Kidney (tissue), 14 donors: Measurements from ENCODE around the gene ZPR1. TPM values are rescaled to one million over a fixed set of nuclear protein-coding genes. Genes with fewer than 3 reads are reported as not detected.

ENCODE experiments used
- DNase-seq, 5 donors: peaks; one replicate each; pipeline ENCODE4 v3.0.0-alpha.2; 2013 to 2020
- FAIRE-seq: peaks from 2 replicates; lab custom pipeline; 2012; peaks lifted over from hg19 to GRCh38; lab: Jason Lieb, UNC
- H3K27ac ChIP-seq, 2 donors: one replicate each; pipeline ENCODE4 v1.7.0; 2013; ENCODE audit warnings: low read depth in 2 of 2, low read length in 2 of 2, inconsistent platforms in 1 of 2
- H3K27me3 ChIP-seq: one replicate; pipeline ENCODE4 v1.7.1; 2013; ENCODE audit warnings: low read length, inconsistent platforms; ENCODE audit not compliant: control insufficient read depth, insufficient read depth
- H3K36me3 ChIP-seq, 3 donors: one replicate each; pipeline versions ENCODE4 v1.7.0 to v1.7.1; 2013; ENCODE audit warnings: low read length in 3 of 3, control low read depth in 1 of 3, inconsistent platforms in 1 of 3; ENCODE audit not compliant: insufficient read depth in 3 of 3, control insufficient read depth in 2 of 3
- H3K4me1 ChIP-seq, 3 donors: one replicate each; pipeline versions ENCODE4 v1.7.0 to v1.7.1; 2013; ENCODE audit warnings: low read length in 3 of 3, inconsistent platforms in 1 of 3, low read depth in 1 of 3; ENCODE audit not compliant: control insufficient read depth in 2 of 3, insufficient read depth in 2 of 3
- H3K4me3 ChIP-seq, 3 donors: one replicate each; pipeline versions ENCODE4 v1.7.0 to v1.8.1; 2013; ENCODE audit warnings: low read length in 3 of 3, control low read depth in 1 of 3, inconsistent platforms in 1 of 3
- H3K9ac ChIP-seq, 3 donors: one replicate each; pipeline versions ENCODE4 v1.7.0 to v1.7.1; 2013; ENCODE audit warnings: low read length in 3 of 3, control low read depth in 1 of 3, inconsistent platforms in 1 of 3
- H3K9me3 ChIP-seq, 3 donors: one replicate each; pipeline versions ENCODE4 v1.7.0 to v1.7.1; 2013; ENCODE audit warnings: low read length in 3 of 3, control low read depth in 1 of 3, inconsistent platforms in 1 of 3; ENCODE audit not compliant: control insufficient read depth in 2 of 3, insufficient read depth in 1 of 3
- intact Hi-C: fragments of 100-400 bp; cut with DNase I; formaldehyde crosslinking; loops from one replicate; pipeline ENCODE4 v1.11.1; 2022
- polyA plus RNA-seq: library from polyadenylated mRNA; stranded (reverse); fragments of 350-450 nt; fragmentation: Illumina TruSeq; extraction: RNeasy Lipid Tissue Mini Kit (QIAGEN cat#74804); gene quantifications from one replicate; pipeline ENCODE4 v1.2.3, GENCODE V29; 2014; ENCODE audit warnings: low read depth, low replicate concordance; ENCODE audit not compliant: insufficient read depth
- total RNA-seq: library from RNA; stranded (reverse); fragmentation: NEBNext Ultra II Directional; extraction: Animal tissue kit (Norgen Biotek cat#: 25700); gene quantifications from one replicate; pipeline ENCODE4 v1.2.1, GENCODE V29; 2021
- TF ChIP-seq, protein P1 (sequence below): IDR thresholded peaks from 3 replicates; pipeline ENCODE4 v1.5.1; 2012; ENCODE audit warnings: mild to moderate bottlenecking, moderate library complexity, borderline replicate concordance; ENCODE audit not compliant: insufficient read depth; ENCODE audit errors: extremely low read depth
- donor health status: control.
- donor health status: control.
- donor health status: control.
- donor health status: control.
- donor health status: control.
- donor health status: DM: yes; HTN: yes; CAD: no.
- donor health status: Normal renal cell carcinoma (clear cell type).

ZPR1 gene
- total and polyA plus RNA-seq, 2 donors from 2014 or later = 30.0 to 40.2 TPM

DNA sequence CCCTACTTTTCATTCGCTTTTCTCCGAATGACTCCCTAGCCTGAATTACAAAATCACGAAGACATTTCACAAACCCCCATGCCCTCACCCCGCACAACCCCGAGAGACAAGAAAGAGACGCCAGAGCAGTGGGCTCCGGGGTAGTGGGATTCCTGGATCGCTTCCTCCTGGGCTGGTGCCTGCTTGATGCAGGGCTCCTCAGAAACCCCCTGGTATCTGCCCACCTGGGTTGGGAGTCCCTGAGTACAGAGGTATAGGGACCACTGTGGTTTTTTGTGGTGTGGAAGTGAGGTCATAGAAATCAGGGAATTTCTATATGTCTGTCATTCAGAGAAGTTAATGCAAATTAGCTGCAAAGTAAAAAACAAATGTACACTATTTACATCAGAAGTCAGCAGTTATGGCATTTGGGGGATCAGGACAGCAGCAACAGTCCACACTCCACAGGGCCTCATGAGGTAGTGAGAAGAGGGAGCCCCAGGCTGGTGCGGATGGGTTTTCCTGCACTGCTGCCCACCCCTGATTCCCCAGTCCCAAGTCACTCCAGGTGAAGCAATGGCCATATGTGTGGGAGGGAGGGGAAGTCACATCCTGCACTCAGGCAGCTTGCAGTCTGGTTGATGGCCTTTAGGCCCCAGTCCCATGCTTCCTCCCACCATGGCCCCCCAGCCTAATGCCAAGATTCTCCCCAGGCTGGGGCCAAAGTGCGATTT, 54.6 kb downstream of the ZPR1 start:
- FAIRE-seq (no peak), DNase-seq (no peak)
- H3K4me1 ChIP-seq = peaks cover 0 to 2% (median 0%) of the 10 kb centered on the region in 3 donors
- H3K4me3 ChIP-seq = no peak overlapping the region
- no peaks in the 10 kb centered on the region for H3K36me3 ChIP-seq
- no peak overlapping the region for H3K9ac ChIP-seq
- H3K27me3 ChIP-seq = no peaks in the 10 kb centered on the region
- H3K9me3 ChIP-seq = no peaks in the 10 kb centered on the region
- no peak overlapping the region for H3K27ac ChIP-seq
- TF ChIP-seq, protein P1, sequence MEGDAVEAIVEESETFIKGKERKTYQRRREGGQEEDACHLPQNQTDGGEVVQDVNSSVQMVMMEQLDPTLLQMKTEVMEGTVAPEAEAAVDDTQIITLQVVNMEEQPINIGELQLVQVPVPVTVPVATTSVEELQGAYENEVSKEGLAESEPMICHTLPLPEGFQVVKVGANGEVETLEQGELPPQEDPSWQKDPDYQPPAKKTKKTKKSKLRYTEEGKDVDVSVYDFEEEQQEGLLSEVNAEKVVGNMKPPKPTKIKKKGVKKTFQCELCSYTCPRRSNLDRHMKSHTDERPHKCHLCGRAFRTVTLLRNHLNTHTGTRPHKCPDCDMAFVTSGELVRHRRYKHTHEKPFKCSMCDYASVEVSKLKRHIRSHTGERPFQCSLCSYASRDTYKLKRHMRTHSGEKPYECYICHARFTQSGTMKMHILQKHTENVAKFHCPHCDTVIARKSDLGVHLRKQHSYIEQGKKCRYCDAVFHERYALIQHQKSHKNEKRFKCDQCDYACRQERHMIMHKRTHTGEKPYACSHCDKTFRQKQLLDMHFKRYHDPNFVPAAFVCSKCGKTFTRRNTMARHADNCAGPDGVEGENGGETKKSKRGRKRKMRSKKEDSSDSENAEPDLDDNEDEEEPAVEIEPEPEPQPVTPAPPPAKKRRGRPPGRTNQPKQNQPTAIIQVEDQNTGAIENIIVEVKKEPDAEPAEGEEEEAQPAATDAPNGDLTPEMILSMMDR = no peak
- intact Hi-C loops = no loop called here

DNA sequence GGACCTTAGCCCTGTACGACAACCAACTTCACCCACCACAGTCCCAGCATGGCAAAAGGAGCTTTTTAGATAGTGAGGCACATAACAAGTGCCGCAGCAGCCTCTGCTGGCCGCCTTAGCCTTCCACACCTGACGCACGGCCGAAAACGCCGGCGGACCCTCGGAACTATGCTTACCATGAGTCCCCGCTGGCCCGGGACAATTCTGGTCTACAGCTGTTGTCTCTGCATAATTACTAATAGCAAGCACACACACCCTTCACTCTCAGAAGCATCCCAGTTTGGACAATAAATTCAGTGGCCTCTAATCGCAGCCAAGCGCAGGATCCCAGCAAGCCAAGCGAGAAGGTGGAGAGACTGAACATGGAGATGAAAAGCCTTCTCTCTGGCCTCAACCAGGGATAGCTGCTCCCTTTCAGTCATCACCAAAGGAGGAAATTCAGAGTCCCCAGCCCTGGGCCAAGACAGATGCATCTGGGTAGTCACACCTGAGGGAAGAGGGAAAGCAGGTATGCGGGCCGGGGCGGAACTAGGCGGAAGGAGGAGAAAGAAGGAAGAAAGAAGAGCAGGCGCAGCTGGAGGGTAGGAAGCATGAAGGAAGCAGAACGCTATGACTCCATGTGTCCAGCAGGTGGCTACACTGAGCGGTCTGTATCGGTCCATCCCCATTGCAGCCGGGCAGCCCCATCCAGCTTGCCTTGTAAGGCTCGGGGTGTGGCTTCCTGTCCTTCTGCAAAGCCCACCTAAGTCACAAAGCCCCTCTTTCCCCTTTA, 55.4 kb downstream of the ZPR1 start:
- Histone ChIP-seq H3K27ac (no peak overlapping the region), H3K36me3 (no peaks in the 10 kb centered on the region), H3K4me3 (no peak overlapping the region), H3K9me3 (no peaks in the 10 kb centered on the region), H3K27me3 (no peaks in the 10 kb centered on the region), H3K9ac (no peak overlapping the region), H3K4me1 (peaks cover 0 to 2% (median 0%) of the 10 kb centered on the region in 3 donors)
- TF ChIP-seq, protein P1 = peak; percentile 77
- intact Hi-C loops = no loop called here
- FAIRE-seq (no peak), DNase-seq (peak in 4 of 5 donors; percentile 74 to 87 (median 82))

DNA sequence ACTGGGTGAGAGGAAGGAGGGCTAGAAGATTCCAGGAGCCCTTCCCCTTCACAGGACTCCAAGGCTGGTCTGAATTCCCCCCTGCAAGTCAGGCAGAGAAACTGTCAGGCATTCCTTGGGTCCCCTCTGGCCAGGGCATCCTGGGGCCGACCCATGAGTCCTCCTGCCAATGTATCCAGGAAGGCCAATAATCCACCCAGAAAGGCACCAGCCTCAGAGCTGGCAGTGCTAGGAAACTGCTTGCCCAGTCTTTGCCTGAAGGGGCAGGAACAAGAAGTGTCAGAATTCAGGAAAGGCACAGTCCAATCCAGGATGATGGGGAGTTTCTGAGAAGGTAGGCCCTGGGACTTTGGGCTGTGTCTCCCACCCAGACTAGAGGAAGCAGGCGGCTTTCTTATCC, 56.0 kb downstream of the ZPR1 start:
- no peaks in the 10 kb centered on the region for H3K9me3 ChIP-seq
- no peak overlapping the region for H3K4me3 ChIP-seq
- TF ChIP-seq, protein P1 = no peak
- FAIRE-seq = no peak
- no peaks in the 10 kb centered on the region for H3K36me3 ChIP-seq
- H3K4me1 ChIP-seq = peaks cover 0 to 2% (median 0%) of the 10 kb centered on the region in 3 donors
- no peaks in the 10 kb centered on the region for H3K27me3 ChIP-seq
- intact Hi-C loops = no loop called here
- H3K9ac ChIP-seq = no peak overlapping the region
- peak in 1 of 5 donors; percentile 27 for DNase-seq
- no peak overlapping the region for H3K27ac ChIP-seq
